IPS DF 6.9 (cell line): ENCODE measurements around the gene SLC7A10.

ENCODE experiments used
- DNase-seq: peaks from one replicate; pipeline ENCODE4 v3.0.0-alpha.2; 2013; ENCODE audit warnings: low read depth, low spot score
- H3K27ac ChIP-seq: one replicate; pipeline ENCODE4 v1.5.1; 2013; ENCODE audit warnings: low read length, control low read depth
- H3K27me3 ChIP-seq: 2 replicates; pipeline ENCODE4 v1.6.1; 2013; ENCODE audit warnings: mild to moderate bottlenecking, low read length; ENCODE audit not compliant: control insufficient read depth, insufficient read depth
- H3K36me3 ChIP-seq: 2 replicates; pipeline ENCODE4 v1.6.1; 2013; ENCODE audit warnings: low read length; ENCODE audit not compliant: control insufficient read depth, insufficient read depth
- H3K4me1 ChIP-seq: 2 replicates; pipeline ENCODE4 v1.6.1; 2013; ENCODE audit warnings: low read length; ENCODE audit not compliant: control insufficient read depth, insufficient read depth
- H3K4me3 ChIP-seq: 2 replicates; pipeline ENCODE4 v1.5.1; 2013; ENCODE audit warnings: mild to moderate bottlenecking, low read length
- H3K9me3 ChIP-seq: 2 replicates; pipeline ENCODE4 v1.6.1; 2013; ENCODE audit warnings: low read length, inconsistent platforms; ENCODE audit not compliant: control insufficient read depth, insufficient read depth
- WGBS: extraction: QIAGEN DNeasy Blood & Tissue Kit; methylation state at CpG from one replicate; pipeline ENCODE4 v1.1.7; 2013; ENCODE audit warnings: mixed read lengths, missing lambda C conversion rate; ENCODE audit not compliant: insufficient read length, insufficient coverage; 5-methylcytosine and 5-hydroxymethylcytosine counted together

SLC7A10 gene

GRCh38 chr19:33236696-33237390 lies 11.2 kb upstream of the SLC7A10 start:
- no peak overlapping the region for H3K27ac ChIP-seq
- WGBS = no CpG with 5 or more reads among the region's 16 CpGs
- H3K27me3 ChIP-seq = no peaks in the 10 kb centered on the region
- DNase-seq = no peak
- H3K4me3 ChIP-seq = no peak overlapping the region
- no peaks in the 10 kb centered on the region for H3K9me3 ChIP-seq
- H3K4me1 ChIP-seq = no peaks in the 10 kb centered on the region; the same call in 1 of the 2 replicates
- no peaks in the 10 kb centered on the region for H3K36me3 ChIP-seq

- H3K27me3 ChIP-seq = no peaks in the 10 kb centered on the region
- no peak overlapping the region for H3K4me3 ChIP-seq
- no peaks in the 10 kb centered on the region for H3K4me1 ChIP-seq
- no peak overlapping the region for H3K27ac ChIP-seq
- H3K9me3 ChIP-seq = no peaks in the 10 kb centered on the region
- H3K36me3 ChIP-seq = no peaks in the 10 kb centered on the region
- no CpG with 5 or more reads among the region's 20 CpGs for WGBS
- DNase-seq = no peak
Observed at GRCh38 chr19:33235996-33236350, 10.3 kb upstream of the SLC7A10 start.

- H3K9me3 ChIP-seq = no peaks in the 10 kb centered on the region
- H3K36me3 ChIP-seq = no peaks in the 10 kb centered on the region
- no peaks in the 10 kb centered on the region for H3K27me3 ChIP-seq
- H3K27ac ChIP-seq = no peak overlapping the region
- DNase-seq = no peak
- H3K4me3 ChIP-seq = no peak overlapping the region
- H3K4me1 ChIP-seq = no peaks in the 10 kb centered on the region
- WGBS = no CpG with 5 or more reads among the region's 30 CpGs
Observed at GRCh38 chr19:33235269-33235995, 9.8 kb upstream of the SLC7A10 start.

- no CpG with 5 or more reads among the region's 9 CpGs for WGBS
- Histone ChIP-seq H3K4me1 (no peaks in the 10 kb centered on the region), H3K4me3 (no peak overlapping the region), H3K27me3 (no peaks in the 10 kb centered on the region), H3K36me3 (no peaks in the 10 kb centered on the region), H3K9me3 (no peaks in the 10 kb centered on the region), H3K27ac (no peak overlapping the region)
- DNase-seq = no peak
Observed at GRCh38 chr19:33234736-33235135, 9.1 kb upstream of the SLC7A10 start.

- no peaks in the 10 kb centered on the region for H3K4me1 ChIP-seq
- DNase-seq = no peak
- no peak overlapping the region for H3K27ac ChIP-seq
- H3K9me3 ChIP-seq = no peaks in the 10 kb centered on the region
- H3K36me3 ChIP-seq = no peaks in the 10 kb centered on the region
- H3K4me3 ChIP-seq = no peak overlapping the region
- no CpG with 5 or more reads among the region's 8 CpGs for WGBS
- no peaks in the 10 kb centered on the region for H3K27me3 ChIP-seq
Observed at GRCh38 chr19:33234092-33234491, 8.4 kb upstream of the SLC7A10 start.

GRCh38 chr19:33233056-33233873 lies 7.6 kb upstream of the SLC7A10 start:
- Histone ChIP-seq H3K36me3 (no peaks in the 10 kb centered on the region), H3K27me3 (no peaks in the 10 kb centered on the region), H3K9me3 (no peaks in the 10 kb centered on the region), H3K27ac (no peak overlapping the region), H3K4me3 (no peak overlapping the region), H3K4me1 (no peaks in the 10 kb centered on the region)
- WGBS = 100% methylated on average over 9 of the region's 9 CpGs
- DNase-seq = no peak

- Histone ChIP-seq H3K4me3 (no peak overlapping the region), H3K36me3 (no peaks in the 10 kb centered on the region), H3K9me3 (no peaks in the 10 kb centered on the region), H3K27ac (no peak overlapping the region), H3K27me3 (no peaks in the 10 kb centered on the region), H3K4me1 (no peaks in the 10 kb centered on the region)
- WGBS = no CpG with 5 or more reads among the region's 12 CpGs
- no peak for DNase-seq
Observed at GRCh38 chr19:33232656-33233055, 7.0 kb upstream of the SLC7A10 start.

GRCh38 chr19:33231511-33231910 lies 5.9 kb upstream of the SLC7A10 start:
- Histone ChIP-seq H3K27ac (no peak overlapping the region), H3K36me3 (no peaks in the 10 kb centered on the region), H3K4me3 (no peak overlapping the region), H3K4me1 (peaks cover 2% of the 10 kb centered on the region; the same call in 1 of the 2 replicates), H3K27me3 (peaks cover under 1% of the 10 kb centered on the region; the same call in 1 of the 2 replicates), H3K9me3 (no peaks in the 10 kb centered on the region)
- WGBS = no CpG with 5 or more reads among the region's 5 CpGs
- no peak for DNase-seq

- H3K27me3 ChIP-seq = peaks cover 11% of the 10 kb centered on the region
- no peak for DNase-seq
- H3K9me3 ChIP-seq = no peaks in the 10 kb centered on the region
- WGBS = no CpG with 5 or more reads among the region's 5 CpGs
- H3K4me1 ChIP-seq = peaks cover 5% of the 10 kb centered on the region
- no peak overlapping the region for H3K4me3 ChIP-seq
- no peaks in the 10 kb centered on the region for H3K36me3 ChIP-seq
- no peak overlapping the region for H3K27ac ChIP-seq
Observed at GRCh38 chr19:33229962-33230361, 4.3 kb upstream of the SLC7A10 start.

GRCh38 chr19:33227870-33228599 lies 2.4 kb upstream of the SLC7A10 start:
- H3K27me3 ChIP-seq = peaks cover 13% of the 10 kb centered on the region
- no CpG with 5 or more reads among the region's 1 CpG for WGBS
- peaks cover 5% of the 10 kb centered on the region for H3K4me1 ChIP-seq
- H3K9me3 ChIP-seq = no peaks in the 10 kb centered on the region
- no peak overlapping the region for H3K4me3 ChIP-seq
- H3K27ac ChIP-seq = no peak overlapping the region
- no peaks in the 10 kb centered on the region for H3K36me3 ChIP-seq
- DNase-seq = no peak
